HG02970 (cell line): Measurements from ENCODE around the gene SLC17A7.
A peak's percentile ranks its signal among the peaks of the same experiment; 100 is the strongest.
"Not testable (repeated sequence)": the region's sequence is repeated elsewhere in the genome, so short reads cannot be mapped to it uniquely, and the experiment has no call there.

Experiments
- ATAC-seq: cut with Tn5 transposase; IDR thresholded peaks from one replicate; pipeline ENCODE4 v1.9.1; 2021; ENCODE audit warnings: mild to moderate bottlenecking, moderate library complexity, moderate number of reproducible peaks; ENCODE audit not compliant: unreplicated experiment, low FRiP score

Gene SLC17A7

GRCh38 chr19:49470615-49470978 is 29.3 kb upstream of the SLC17A7 start:
- no peak for ATAC-seq

- no peak for ATAC-seq
Measured at GRCh38 chr19:49469828-49470614, 28.7 kb upstream of the SLC17A7 start.

GRCh38 chr19:49468746-49469447 is 27.6 kb upstream of the SLC17A7 start:
- peak; percentile 45 for ATAC-seq

- no peak for ATAC-seq
Measured at GRCh38 chr19:49468199-49468598, 26.9 kb upstream of the SLC17A7 start.

- no peak for ATAC-seq
Measured at GRCh38 chr19:49465371-49465770, 24.0 kb upstream of the SLC17A7 start.

- ATAC-seq = no peak
Measured at GRCh38 chr19:49463960-49464740, 22.8 kb upstream of the SLC17A7 start.

GRCh38 chr19:49462492-49462891 is 21.2 kb upstream of the SLC17A7 start:
- ATAC-seq = no peak

GRCh38 chr19:49461656-49462055 is 20.3 kb upstream of the SLC17A7 start:
- no peak for ATAC-seq

GRCh38 chr19:49461130-49461529 is 19.8 kb upstream of the SLC17A7 start:
- not testable (repeated sequence) for ATAC-seq

- ATAC-seq = no peak
Measured at GRCh38 chr19:49459388-49459787, 18.1 kb upstream of the SLC17A7 start.

GRCh38 chr19:49458567-49458903 is 17.2 kb upstream of the SLC17A7 start:
- ATAC-seq = no peak

- ATAC-seq = no peak
Measured at GRCh38 chr19:49456326-49456725, 15.0 kb upstream of the SLC17A7 start.

- ATAC-seq = no peak
Measured at GRCh38 chr19:49455773-49456172, 14.4 kb upstream of the SLC17A7 start.

GRCh38 chr19:49453757-49454240 is 12.5 kb upstream of the SLC17A7 start:
- ATAC-seq = no peak

GRCh38 chr19:49453013-49453756 is 11.9 kb upstream of the SLC17A7 start, which contains the start of gene ALDH16A1:
ALDH16A1 (plus strand) TSS chr19:49453225; CDS start chr19:49453332, 107 bp downstream.
- peak; percentile 89 for ATAC-seq

GRCh38 chr19:49451430-49452181 is 10.3 kb upstream of the SLC17A7 start, which contains the start of gene PIH1D1:
PIH1D1 (minus strand) TSS chr19:49451814; CDS start chr19:49451574, 240 bp downstream.
- peak; percentile 57 for ATAC-seq

GRCh38 chr19:49450405-49450804 is 9.1 kb upstream of the SLC17A7 start:
- ATAC-seq = no peak

GRCh38 chr19:49448432-49448786 is 7.1 kb upstream of the SLC17A7 start:
- no peak for ATAC-seq
